IMR-90 (cell line): Measurements from ENCODE around the gene HMGCL.
"Not testable (repeated sequence)": the region's sequence is repeated elsewhere in the genome, so short reads cannot be mapped to it uniquely, and the experiment has no call there.

ENCODE experiments used
- BHLHE40 ChIP-seq: fragments of 150-350 bp; IDR thresholded peaks from 2 replicates; pipeline ENCODE4 v1.6.1; 2016; ENCODE audit warnings: mild to moderate bottlenecking, low read depth, low read length
- MXI1 ChIP-seq: IDR thresholded peaks from 2 replicates; pipeline ENCODE4 v1.6.1; 2012; ENCODE audit warnings: low read depth, mild to moderate bottlenecking, low read length, moderate library complexity, borderline replicate concordance
- RFX5 ChIP-seq: IDR thresholded peaks from 2 replicates; pipeline ENCODE4 v1.8.0; 2012; ENCODE audit warnings: low read depth, mild to moderate bottlenecking, low read length, moderate library complexity
- TF ChIP-seq, protein P1 (sequence below): conservative IDR thresholded peaks from 2 replicates; pipeline ENCODE4 v1.5.1; 2012; ENCODE audit warnings: mild to moderate bottlenecking, low read depth, low read length, improper control_type of control experiment

DNA sequence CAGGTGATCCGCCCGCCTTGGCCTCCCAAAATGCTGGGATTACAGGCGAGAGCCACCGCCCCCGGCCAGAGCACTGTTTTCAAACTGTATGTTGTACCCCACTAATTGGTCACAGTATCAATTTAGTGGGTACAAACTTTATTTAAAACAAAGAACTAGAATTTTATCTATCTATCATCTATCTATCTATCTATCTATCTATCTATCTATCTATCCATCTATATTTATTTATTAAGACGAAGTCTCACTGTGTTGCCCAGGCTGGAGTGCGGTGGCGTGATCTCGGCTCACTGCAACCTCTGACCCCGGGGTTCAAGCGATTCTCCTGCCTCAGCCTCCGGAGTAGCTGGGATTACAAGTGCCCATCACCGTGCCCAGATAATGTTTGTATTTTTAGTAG, 1.4 kb upstream of the HMGCL start:
- TF ChIP-seq, protein P1, sequence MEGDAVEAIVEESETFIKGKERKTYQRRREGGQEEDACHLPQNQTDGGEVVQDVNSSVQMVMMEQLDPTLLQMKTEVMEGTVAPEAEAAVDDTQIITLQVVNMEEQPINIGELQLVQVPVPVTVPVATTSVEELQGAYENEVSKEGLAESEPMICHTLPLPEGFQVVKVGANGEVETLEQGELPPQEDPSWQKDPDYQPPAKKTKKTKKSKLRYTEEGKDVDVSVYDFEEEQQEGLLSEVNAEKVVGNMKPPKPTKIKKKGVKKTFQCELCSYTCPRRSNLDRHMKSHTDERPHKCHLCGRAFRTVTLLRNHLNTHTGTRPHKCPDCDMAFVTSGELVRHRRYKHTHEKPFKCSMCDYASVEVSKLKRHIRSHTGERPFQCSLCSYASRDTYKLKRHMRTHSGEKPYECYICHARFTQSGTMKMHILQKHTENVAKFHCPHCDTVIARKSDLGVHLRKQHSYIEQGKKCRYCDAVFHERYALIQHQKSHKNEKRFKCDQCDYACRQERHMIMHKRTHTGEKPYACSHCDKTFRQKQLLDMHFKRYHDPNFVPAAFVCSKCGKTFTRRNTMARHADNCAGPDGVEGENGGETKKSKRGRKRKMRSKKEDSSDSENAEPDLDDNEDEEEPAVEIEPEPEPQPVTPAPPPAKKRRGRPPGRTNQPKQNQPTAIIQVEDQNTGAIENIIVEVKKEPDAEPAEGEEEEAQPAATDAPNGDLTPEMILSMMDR: not testable (repeated sequence)
- TF ChIP-seq MXI1, RFX5, BHLHE40: not testable (repeated sequence)
